H1 (cell line): ENCODE data around the gene GPX4. TPM values are rescaled to one million over a fixed set of nuclear protein-coding genes. Genes with fewer than 3 reads are reported as not detected.

Experiments used
- CTCF ChIA-PET: fragments of 300-600 bp; sonication (Branson Sonifier 250); formaldehyde crosslinking; loops from one replicate; lab custom pipeline; 2021; ENCODE audit not compliant: partially characterized antibody; lab: Charles Lee
- POLR2A ChIA-PET: fragments of 300-600 bp; sonication (Branson Sonifier 250); formaldehyde crosslinking; loops from one replicate; lab custom pipeline; 2021; ENCODE audit warnings: inconsistent platforms; ENCODE audit not compliant: partially characterized antibody; lab: Charles Lee
- DNase-seq, 2 experiments: peaks; one replicate each; pipeline versions ENCODE4 v3.0.0 to v3.0.0-alpha.2; 2010 to 2022; ENCODE audit warnings: low spot score in 2 of 2, low read depth in 1 of 2, mixed read lengths in 1 of 2
- FAIRE-seq: peaks from 2 replicates; lab custom pipeline; 2011; peaks lifted over from hg19 to GRCh38; lab: Jason Lieb, UNC
- H2AFZ ChIP-seq: 2 replicates; pipeline ENCODE4 v1.8.1; 2012; ENCODE audit warnings: low read length, inconsistent platforms
- H2AK5ac ChIP-seq: 2 replicates; pipeline ENCODE4 v1.6.1; 2013; ENCODE audit warnings: low read depth, low read length
- H2BK120ac ChIP-seq: replicated peaks from 2 replicates; pipeline ENCODE3; 2013; ENCODE audit warnings: low read depth, low read length, inconsistent platforms
- H2BK12ac ChIP-seq: 2 replicates; pipeline ENCODE4 v1.6.1; 2013; ENCODE audit warnings: low read depth, low read length
- H2BK15ac ChIP-seq: 2 replicates; pipeline ENCODE4 v1.6.1; 2013; ENCODE audit warnings: low read length
- H2BK20ac ChIP-seq: 2 replicates; pipeline ENCODE4 v1.6.1; 2013; ENCODE audit warnings: low read length
- H2BK5ac ChIP-seq: 2 replicates; pipeline ENCODE4 v1.6.1; 2013; ENCODE audit warnings: low read depth, low read length
- H3K14ac ChIP-seq: 2 replicates; pipeline ENCODE4 v1.6.1; 2013; ENCODE audit warnings: inconsistent platforms; ENCODE audit not compliant: insufficient read length
- H3K18ac ChIP-seq: 2 replicates; pipeline ENCODE4 v1.6.1; 2013; ENCODE audit warnings: low read length; ENCODE audit errors: extremely low read depth
- H3K23ac ChIP-seq: 2 replicates; pipeline ENCODE4 v1.6.1; 2013; ENCODE audit warnings: inconsistent platforms; ENCODE audit not compliant: insufficient read length
- H3K23me2 ChIP-seq: 2 replicates; pipeline ENCODE4 v1.6.1; 2013; ENCODE audit warnings: low read depth, low read length
- H3K27ac ChIP-seq: 2 replicates; pipeline ENCODE4 v1.6.1; 2011; ENCODE audit warnings: low read depth, low read length, inconsistent platforms
- H3K27me3 ChIP-seq, 4 experiments: replicated peaks in 1 of 4; 1 replicate in 1 of 4; 2 replicates in 3 of 4; pipeline versions ENCODE4 v1.6.1 to v1.8.1; 2011 to 2013; ENCODE audit warnings: low read length in 3 of 4, mild to moderate bottlenecking in 3 of 4, inconsistent platforms in 2 of 4, mixed read lengths in 2 of 4, moderate library complexity in 1 of 4; ENCODE audit not compliant: control insufficient read depth in 3 of 4, insufficient read depth in 3 of 4; ENCODE audit errors: extremely low read depth in 1 of 4
- H3K36me3 ChIP-seq, 4 experiments: 2 replicates each; pipeline versions ENCODE4 v1.6.1 to v1.8.1; 2011 to 2013; ENCODE audit warnings: mild to moderate bottlenecking in 4 of 4, low read length in 3 of 4, moderate library complexity in 2 of 4, control low read depth in 1 of 4, inconsistent platforms in 1 of 4; ENCODE audit not compliant: insufficient read depth in 4 of 4, control insufficient read depth in 2 of 4
- H3K4ac ChIP-seq: replicated peaks from 2 replicates; pipeline ENCODE3; 2013; ENCODE audit warnings: low read length, low read depth, mixed read lengths, inconsistent platforms; ENCODE audit not compliant: insufficient read length
- H3K4me1 ChIP-seq, 4 experiments: replicated peaks in 1 of 4; 1 replicate in 1 of 4; 2 replicates in 3 of 4; pipeline versions ENCODE4 v1.6.1 to v1.8.1; 2011 to 2013; ENCODE audit warnings: low read length in 3 of 4, inconsistent platforms in 2 of 4, mixed read lengths in 1 of 4; ENCODE audit not compliant: insufficient read depth in 4 of 4, control insufficient read depth in 3 of 4
- H3K4me2 ChIP-seq, 2 experiments: 2 replicates each; pipeline versions ENCODE4 v1.6.1 to v1.8.1; 2011 to 2013; ENCODE audit warnings: low read depth in 2 of 2, low read length in 2 of 2, control low read depth in 1 of 2, inconsistent platforms in 1 of 2, mild to moderate bottlenecking in 1 of 2; ENCODE audit not compliant: insufficient read depth in 1 of 2
- H3K4me3 ChIP-seq, 4 experiments: fragments of 200-600, 300-600 bp in 1 of 4; sonication (generic), shearing (Covaris generic), sonication (Bioruptor Twin) in 1 of 4; 2 replicates each; pipeline versions ENCODE4 v1.5.1 to v1.8.1; 2011 to 2016; ENCODE audit warnings: low read length in 4 of 4, low read depth in 3 of 4, control low read depth in 2 of 4, inconsistent platforms in 2 of 4, mild to moderate bottlenecking in 2 of 4, mixed read lengths in 1 of 4, moderate library complexity in 1 of 4; ENCODE audit not compliant: insufficient read depth in 2 of 4; ENCODE audit errors: extremely low read depth in 1 of 4
- H3K56ac ChIP-seq: replicated peaks from 2 replicates; pipeline ENCODE3; 2013; ENCODE audit warnings: low read depth, mild to moderate bottlenecking, mixed read lengths, low read length, inconsistent platforms; ENCODE audit not compliant: insufficient read length
- H3K79me1 ChIP-seq: 2 replicates; pipeline ENCODE4 v1.6.1; 2013; ENCODE audit warnings: low read depth, low read length, control low read depth
- H3K79me2 ChIP-seq, 2 experiments: 2 replicates each; pipeline versions ENCODE4 v1.6.1 to v1.8.1; 2012 to 2013; ENCODE audit warnings: low read length in 2 of 2, mild to moderate bottlenecking in 2 of 2, inconsistent platforms in 1 of 2; ENCODE audit not compliant: insufficient read depth in 2 of 2, control insufficient read depth in 1 of 2
- H3K9ac ChIP-seq, 4 experiments: replicated peaks in 1 of 4; 1 replicate in 1 of 4; 2 replicates in 3 of 4; pipeline versions ENCODE4 v1.6.1 to v1.8.1; 2011 to 2013; ENCODE audit warnings: low read depth in 3 of 4, low read length in 3 of 4, control low read depth in 2 of 4, mild to moderate bottlenecking in 2 of 4, moderate library complexity in 2 of 4, inconsistent platforms in 1 of 4; ENCODE audit errors: extremely low read depth in 1 of 4
- H3K9me3 ChIP-seq, 2 experiments: 2 replicates each; pipeline versions ENCODE4 v1.6.1 to v1.8.1; 2012 to 2013; ENCODE audit warnings: mild to moderate bottlenecking in 2 of 2, moderate library complexity in 2 of 2, control low read depth in 1 of 2, inconsistent platforms in 1 of 2, low read depth in 1 of 2, low read length in 1 of 2, mixed read lengths in 1 of 2; ENCODE audit not compliant: insufficient read depth in 2 of 2
- H4K20me1 ChIP-seq, 2 experiments: replicated peaks in 1 of 2; 2 replicates each; pipeline versions ENCODE3 to v1.8.1; 2011 to 2013; ENCODE audit warnings: inconsistent platforms in 2 of 2, low read length in 2 of 2, mild to moderate bottlenecking in 1 of 2; ENCODE audit not compliant: insufficient read depth in 2 of 2, control insufficient read depth in 1 of 2
- H4K5ac ChIP-seq: 2 replicates; pipeline ENCODE4 v1.6.1; 2013; ENCODE audit warnings: low read length, low read depth, mixed read lengths, inconsistent platforms; ENCODE audit not compliant: insufficient read length
- H4K8ac ChIP-seq: 2 replicates; pipeline ENCODE4 v1.8.0; 2013; ENCODE audit warnings: mild to moderate bottlenecking, moderate library complexity, low read length, inconsistent platforms; ENCODE audit not compliant: insufficient read depth; ENCODE audit errors: extremely low read depth
- H4K91ac ChIP-seq: replicated peaks from 2 replicates; pipeline ENCODE3; 2013; ENCODE audit warnings: low read length, mixed read lengths, inconsistent platforms; ENCODE audit not compliant: insufficient read length
- ASH2L ChIP-seq: fragments of 200-600, 300-600 bp; sonication (generic); IDR thresholded peaks from one replicate; pipeline ENCODE4 v1.7.1; 2017; ENCODE audit warnings: low read length
- CBX5 ChIP-seq: fragments of 300-800, 300-1000 bp; sonication (generic); IDR thresholded peaks from 2 replicates; pipeline ENCODE4 v1.7.1; 2016; ENCODE audit warnings: antibody characterized with exemption, low read length, low read depth
- CHD2 ChIP-seq: IDR thresholded peaks from 2 replicates; pipeline ENCODE4 v1.6.1; 2012; ENCODE audit warnings: low read length, improper control_type of control experiment
- HDAC2 ChIP-seq, 2 experiments: fragments of 300-600 bp in 1 of 2; sonication (generic) in 1 of 2; IDR thresholded peaks; 2 replicates each; pipeline ENCODE4 v1.6.1; 2011 to 2012; ENCODE audit warnings: low read depth in 2 of 2, low read length in 2 of 2, mild to moderate bottlenecking in 2 of 2, moderate library complexity in 2 of 2, borderline replicate concordance in 1 of 2, inconsistent platforms in 1 of 2
- HDAC6 ChIP-seq: IDR thresholded peaks from one replicate; pipeline ENCODE4 v1.7.1; 2012; ENCODE audit warnings: low read depth, mild to moderate bottlenecking, inconsistent platforms, low read length, moderate library complexity
- JUN ChIP-seq: IDR thresholded peaks from 2 replicates; pipeline ENCODE4 v1.6.1; 2011; ENCODE audit warnings: low read depth, mild to moderate bottlenecking, improper control_type of control experiment, low read length
- JUND ChIP-seq: IDR thresholded peaks from 2 replicates; pipeline ENCODE4 v1.6.1; 2011; ENCODE audit warnings: mild to moderate bottlenecking, improper control_type of control experiment, low read length
- KDM4A ChIP-seq: IDR thresholded peaks from one replicate; pipeline ENCODE4 v1.7.1; 2012; ENCODE audit warnings: low read depth, mild to moderate bottlenecking, moderate library complexity, low read length, inconsistent platforms; ENCODE audit not compliant: severe bottlenecking
- POLR2AphosphoS5 ChIP-seq: IDR thresholded peaks from 2 replicates; pipeline ENCODE4 v1.6.1; 2011; ENCODE audit warnings: low read depth, low read length
- RAD21 ChIP-seq, 2 experiments: IDR thresholded peaks in 1 of 2; conservative IDR thresholded peaks in 1 of 2; 2 replicates each; pipeline ENCODE4 v1.6.1; 2011; ENCODE audit warnings: low read depth in 2 of 2, low read length in 2 of 2, improper control_type of control experiment in 1 of 2, inconsistent platforms in 1 of 2, mild to moderate bottlenecking in 1 of 2, moderate library complexity in 1 of 2
- SIX5 ChIP-seq: IDR thresholded peaks from 2 replicates; pipeline ENCODE4 v1.6.1; 2011; ENCODE audit warnings: mild to moderate bottlenecking, low read depth, low read length
- SP4 ChIP-seq: IDR thresholded peaks from 2 replicates; pipeline ENCODE4 v1.6.1; 2012; ENCODE audit warnings: low read length, inconsistent platforms
- WGBS, 2 experiments: shearing (Covaris generic) in 1 of 2; methylation state at CpG; one replicate each; pipeline versions ENCODE4 v1.1.6 to v1.1.7; 2013 to 2015; ENCODE audit warnings: low lambda C conversion rate in 2 of 2, mixed read lengths in 2 of 2, inconsistent platforms in 1 of 2, low coverage in 1 of 2, missing lambda C conversion rate in 1 of 2; ENCODE audit not compliant: insufficient replicate concordance in 2 of 2, insufficient coverage in 1 of 2, insufficient read length in 1 of 2; ENCODE audit errors: extremely low coverage in 1 of 2, missing lambda C conversion rate in 1 of 2; 5-methylcytosine and 5-hydroxymethylcytosine counted together
- polyA plus RNA-seq, 7 experiments: library from polyadenylated mRNA; depleted of rRNA in 3 of 7; stranded (reverse) in 5 of 7; unstranded in 2 of 7; fragments of >200 nt in 5 of 7; fragments of 200-250 nt in 2 of 7; gene quantifications; 1 replicate in 5 of 7; 2 replicates in 1 of 7; 4 replicates in 1 of 7; pipeline versions ENCODE4 v1.2.1 to v1.2.3, GENCODE V29; 2011 to 2013; ENCODE audit warnings: missing spikeins in 2 of 7, mixed read lengths in 2 of 7
- total RNA-seq: library from RNA; stranded (reverse); fragmentation: NEBNext Ultra II Directional; extraction: Animal tissue kit (Norgen Biotek cat#: 25700); gene quantifications from 2 replicates; pipeline ENCODE4 v1.2.1, GENCODE V29; 2021

GPX4 gene
- total and polyA plus RNA-seq, 2 of the 8 experiments (the other 6 are each of a cell fraction or from before 2014, with no cell fraction given) = 342 to 693 TPM

GRCh38 chr19:1125601-1126467, 22.0 kb downstream of the GPX4 start:
- DNase-seq (no peak), FAIRE-seq (no peak)
- Histone ChIP-seq H3K23ac (no peak overlapping the region), H3K27me3 (no peaks in the 10 kb centered on the region), H3K14ac (no peak overlapping the region), H2BK15ac (no peak overlapping the region), H3K36me3 (peaks cover 2 to 34% (median 4%) of the 10 kb centered on the region in 4 experiments; a peak in 4 of 8 replicates), H4K91ac (no peak overlapping the region), H2AK5ac (no peak overlapping the region), H3K4me2 (no peak overlapping the region), H2BK20ac (no peak overlapping the region), H3K27ac (no peak overlapping the region), H3K9ac (no peak overlapping the region), H3K4me3 (no peak overlapping the region), H2AFZ (no peak overlapping the region), H3K23me2 (no peaks in the 10 kb centered on the region), H4K8ac (peak overlapping the region; percentile 35; the same call in 1 of the 2 replicates), H4K5ac (no peak overlapping the region), H3K9me3 (no peaks in the 10 kb centered on the region), H3K79me1 (peaks cover 8% of the 10 kb centered on the region), H3K56ac (no peak overlapping the region), H2BK12ac (no peak overlapping the region), H2BK5ac (no peak overlapping the region; the same call in 1 of the 2 replicates), H4K20me1 (peaks cover 2 to 6% of the 10 kb centered on the region in 2 experiments), H2BK120ac (no peak overlapping the region), H3K4me1 (peaks cover 0 to 4% (median 2%) of the 10 kb centered on the region in 4 experiments; a peak in 3 of 7 replicates), H3K4ac (no peak overlapping the region), H3K79me2 (no peaks in the 10 kb centered on the region), H3K18ac (no peak overlapping the region)
- 93% methylated on average over 31 of the region's 33 CpGs; no CpG with 5 or more reads in 1 of the 2 experiments for WGBS, 2 experiments
- ChIA-PET POLR2A (interaction anchor here (0.7 kb wide), 1 partner anchor 32 kb away, joined by 3 read pairs; no protein-coding TSS in a partner anchor), CTCF (interaction anchor here (0.6 to 4.2 kb wide), 5 partner anchors 20 to 221 kb away, joined by 3 to 14 read pairs (median 4); no protein-coding TSS in a partner anchor)
- TF ChIP-seq JUND (no peak), HDAC6 (no peak), POLR2AphosphoS5 (no peak), ASH2L (no peak), RAD21 (IDR thresholded peaks at IDR 0.05 in 1 of 2, conservative IDR thresholded peaks at IDR 0.05 in 1 of 2; ENCODE audit: low read depth in 2 of 2, low read length in 2 of 2) (no peak), CHD2 (no peak), CBX5 (no peak), HDAC2 (IDR thresholded peaks at IDR 0.05; ENCODE audit: borderline replicate concordance in 1 of 2, low read depth in 2 of 2, low read length in 2 of 2) (no peak), JUN (no peak), KDM4A (no peak), SP4 (no peak), SIX5 (no peak)
